Stimulated activated naive CD4-positive, alpha-beta T cell (primary cell): ENCODE results near the gene CHURC1.

Experiments used
- DNase-seq, 6 experiments: peaks; one replicate each; lab custom pipeline; 2025; lab: John Stamatoyannopoulos, UW

Gene CHURC1

DNA sequence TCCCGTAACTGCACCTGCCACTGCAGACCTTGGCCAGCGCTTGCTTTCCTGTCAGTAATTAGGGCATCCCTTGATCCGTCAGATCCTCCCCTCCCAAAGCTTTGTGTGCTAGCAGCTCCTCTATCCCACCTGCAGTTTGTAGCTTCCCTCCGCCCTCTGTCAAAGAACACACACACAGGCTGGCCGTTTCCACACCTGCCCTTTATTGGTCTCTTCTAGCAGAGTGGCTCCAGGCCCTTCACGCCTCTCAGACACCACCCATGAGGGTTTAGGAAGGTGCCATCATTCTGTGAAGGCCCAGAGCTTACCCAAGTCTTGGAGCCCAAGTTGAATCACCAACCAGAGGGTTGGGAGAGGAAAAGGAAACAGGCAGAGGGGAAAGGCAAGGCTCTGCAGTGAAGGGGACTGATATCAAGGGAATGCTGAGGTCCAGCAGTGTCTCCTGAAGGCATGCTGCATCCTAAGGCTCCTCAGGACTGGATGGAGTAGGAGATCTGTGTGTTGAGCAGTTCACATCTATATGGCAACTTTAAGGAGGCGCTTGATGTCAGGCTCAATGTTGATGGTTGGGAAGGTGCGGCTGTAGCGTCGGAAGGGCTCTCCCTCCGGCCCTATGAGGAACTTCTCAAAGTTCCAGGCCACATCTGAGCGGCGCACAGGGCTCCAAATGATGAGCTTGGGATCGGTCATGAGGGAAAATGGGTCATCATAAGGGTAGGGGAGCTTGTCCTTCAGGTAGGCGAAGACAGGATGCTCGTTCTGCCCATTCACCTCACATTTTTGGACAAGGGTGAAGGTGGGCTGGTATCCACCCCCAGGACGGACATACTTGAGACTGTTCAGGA, 24.9 kb downstream of the CHURC1 start:
- DNase-seq: no peak

DNA sequence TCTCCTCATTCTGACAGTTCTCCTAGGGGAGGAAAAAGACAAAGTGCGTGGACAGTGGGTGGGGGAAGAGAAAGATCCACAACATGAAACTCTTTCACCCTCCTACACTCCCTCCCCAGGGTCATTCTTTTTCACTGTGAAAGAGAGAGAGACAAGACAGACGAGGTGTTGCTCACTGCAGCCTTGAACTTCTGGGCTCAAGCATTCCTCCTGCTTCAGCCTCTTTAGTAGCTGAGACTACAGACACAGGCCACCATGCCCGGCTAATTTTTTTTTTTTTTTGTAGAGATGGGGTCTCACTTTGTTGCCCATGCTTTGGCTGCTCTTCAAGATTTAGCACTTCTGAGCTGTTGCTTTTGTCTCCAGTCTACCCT, 25.5 kb downstream of the CHURC1 start:
- no peak for DNase-seq

DNA sequence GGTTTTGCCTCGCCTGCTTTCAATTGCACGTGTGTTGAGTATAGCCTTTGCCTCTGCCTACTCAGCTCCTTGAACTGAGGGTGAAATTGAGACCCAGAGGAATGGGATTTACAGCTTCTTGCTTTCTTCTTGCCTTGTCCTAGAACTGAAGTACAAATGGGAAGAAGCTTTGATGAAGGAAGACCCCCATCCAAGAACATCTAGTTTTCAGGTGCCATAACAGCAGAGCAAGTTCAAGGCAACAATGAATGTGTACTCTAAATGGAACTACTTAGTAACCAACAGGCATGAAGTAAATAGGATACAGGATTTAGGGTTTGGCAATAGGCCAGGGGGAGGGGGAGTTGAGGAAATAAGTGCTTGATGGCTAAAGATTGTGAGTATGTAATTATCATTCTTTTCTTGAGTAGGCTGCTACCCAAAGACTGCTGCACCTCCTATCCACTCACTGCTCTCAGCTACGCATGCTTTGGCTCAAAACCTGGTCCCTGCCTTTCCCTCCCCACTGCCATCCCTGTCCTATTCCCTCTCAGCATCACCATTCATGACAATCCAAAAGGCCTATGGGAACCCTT, 26.2 kb downstream of the CHURC1 start:
- peak in 2 of 6 experiments; percentile 5 to 10 for DNase-seq

DNA sequence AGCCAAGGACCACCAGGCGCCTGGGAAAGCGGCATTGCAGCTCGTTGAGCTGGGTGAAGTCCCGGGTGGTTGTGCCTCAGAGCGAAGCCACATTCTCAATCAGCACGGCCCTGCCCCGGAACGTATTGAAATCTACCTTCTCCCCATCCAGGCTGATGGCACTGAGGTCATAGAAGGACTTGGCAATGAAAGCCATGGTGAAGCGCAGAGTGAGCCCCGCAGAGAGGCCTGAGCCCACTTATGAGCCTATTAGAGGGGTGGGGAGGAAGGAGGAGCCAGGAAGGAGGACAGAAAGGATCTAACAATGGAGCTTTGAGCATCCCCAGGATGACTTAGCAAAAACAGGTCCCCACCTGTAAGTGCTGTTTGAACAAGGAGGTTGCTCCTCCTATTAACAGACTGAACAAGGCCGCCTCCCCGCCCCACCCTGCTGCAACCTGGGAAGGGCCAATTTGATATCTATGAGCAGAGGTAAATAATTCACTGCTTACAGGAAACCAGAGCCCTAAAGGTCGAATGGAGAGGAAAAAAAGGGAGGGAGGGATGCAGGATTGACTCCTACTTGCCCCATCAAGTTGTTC, 28.4 kb downstream of the CHURC1 start, which contains the start of gene GPX2:
TSS of gene GPX2 (minus strand) at position 215 of the 581 bp plus-strand sequence. CDS start at position 196, 19 bp downstream.
- DNase-seq: no peak

DNA sequence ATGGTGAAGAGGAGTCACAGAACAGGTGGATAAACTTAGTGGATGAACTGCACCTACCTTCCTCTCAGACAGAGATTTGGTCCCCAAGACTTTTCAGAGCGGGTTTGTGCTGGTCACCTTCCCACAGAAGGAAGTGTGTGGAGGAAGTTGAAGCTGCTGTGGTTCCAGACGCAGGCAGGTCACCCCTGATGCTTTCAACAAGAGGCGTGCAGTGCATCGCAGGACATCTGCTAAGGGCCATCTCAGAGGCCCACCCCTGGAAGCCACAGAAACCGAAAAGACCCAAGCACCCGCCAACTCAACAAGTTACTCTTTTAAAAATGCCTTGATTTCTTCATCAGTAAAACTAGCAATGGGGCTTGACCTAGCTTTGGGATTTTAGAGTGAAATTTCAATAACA, 29.3 kb downstream of the CHURC1 start:
- no peak for DNase-seq

GRCh38 chr14:64944041-64944440, 29.8 kb downstream of the CHURC1 start:
- DNase-seq: no peak

DNA sequence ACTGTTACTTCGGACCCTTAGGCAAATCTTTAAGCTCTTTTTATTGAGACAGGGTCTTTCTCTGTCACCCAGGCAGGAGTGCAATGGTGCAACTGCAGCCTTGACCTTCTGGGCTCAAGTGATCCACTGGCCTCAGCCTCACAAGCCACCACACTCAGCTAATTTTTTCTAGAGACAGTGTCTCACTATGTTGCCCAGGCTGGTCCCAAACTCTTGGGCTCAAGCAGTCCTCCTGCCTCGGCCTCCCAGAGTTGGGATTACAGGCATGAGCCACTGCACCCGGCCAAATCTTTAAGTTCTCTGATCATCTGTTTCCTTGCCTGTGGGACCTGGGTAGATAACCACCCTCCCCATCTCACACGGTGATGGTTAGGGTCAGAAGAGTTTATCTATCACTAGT, 30.6 kb downstream of the CHURC1 start:
- DNase-seq: no peak

GRCh38 chr14:64945431-64946178, 31.4 kb downstream of the CHURC1 start:
- no peak for DNase-seq

- DNase-seq: no peak
Observed at GRCh38 chr14:64946310-64947045, 32.2 kb downstream of the CHURC1 start.

GRCh38 chr14:64947710-64948611, 33.7 kb downstream of the CHURC1 start:
- DNase-seq: no peak

DNA sequence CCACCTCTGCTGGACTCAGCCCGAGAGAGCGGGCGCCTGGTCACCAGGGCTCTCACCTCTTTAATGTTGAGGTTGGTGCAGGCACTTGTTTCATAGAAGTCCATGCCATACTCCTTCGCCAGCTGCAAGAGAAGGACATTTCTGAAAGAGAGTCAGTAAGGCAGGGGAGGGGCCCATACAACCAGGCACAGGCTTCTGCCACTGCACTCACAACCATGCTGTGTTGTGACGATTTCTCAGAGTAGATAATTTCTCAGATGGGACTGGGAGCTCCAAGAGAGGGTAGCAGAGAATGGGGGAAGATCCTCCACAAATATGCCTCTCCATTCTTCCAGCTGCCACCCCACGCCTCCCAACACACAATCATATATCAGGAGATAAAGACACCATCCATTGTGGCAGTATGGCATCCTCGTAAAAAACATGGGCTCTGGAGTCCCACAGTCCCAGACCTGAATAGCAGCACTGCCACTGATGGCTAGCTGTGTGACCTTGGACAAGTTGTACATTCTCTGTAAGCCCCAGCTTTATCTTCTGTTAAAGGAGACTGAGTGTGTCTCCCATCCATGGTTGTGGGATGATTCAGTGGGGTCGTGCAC, 34.5 kb downstream of the CHURC1 start:
- no peak for DNase-seq

DNA sequence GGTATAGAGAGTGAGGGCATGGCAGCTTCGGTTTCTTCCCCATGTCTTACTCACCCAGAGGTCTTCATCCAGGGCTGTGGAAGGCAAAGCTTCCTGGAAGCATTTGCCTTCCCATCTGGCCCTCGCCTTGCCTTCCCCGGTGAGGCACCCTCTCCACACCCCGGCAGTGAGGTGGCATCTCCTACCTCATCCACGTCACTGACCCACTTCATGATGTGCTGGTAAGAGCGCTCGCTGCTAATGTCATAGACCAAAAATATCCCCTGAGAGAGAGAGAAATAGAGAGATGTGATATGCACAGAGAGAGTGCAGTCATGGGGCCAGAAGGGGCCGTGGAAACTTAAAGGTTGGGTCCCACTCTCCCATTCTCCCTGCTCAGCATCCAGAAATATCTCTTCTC, 36.6 kb downstream of the CHURC1 start:
- DNase-seq: no peak

DNA sequence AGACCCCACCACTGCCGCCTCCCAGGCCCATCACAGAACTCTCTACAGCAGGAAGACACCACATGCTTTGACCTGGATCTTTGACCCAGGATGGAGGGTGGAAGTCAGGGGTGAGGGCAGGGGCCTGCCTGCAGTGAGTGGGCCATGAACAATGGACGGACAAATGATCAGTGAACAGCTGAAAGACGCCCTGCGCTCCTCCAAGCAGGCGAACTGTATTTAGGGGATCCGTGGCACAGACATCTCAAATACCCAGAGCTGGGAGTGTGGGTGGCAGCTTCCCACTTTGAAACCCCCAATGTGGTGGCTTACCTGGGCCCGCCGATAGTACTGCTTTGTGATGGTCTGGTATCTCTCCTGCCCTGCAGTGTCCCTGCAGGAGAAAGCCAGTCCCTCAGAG, 37.0 kb downstream of the CHURC1 start:
- DNase-seq: no peak

DNA sequence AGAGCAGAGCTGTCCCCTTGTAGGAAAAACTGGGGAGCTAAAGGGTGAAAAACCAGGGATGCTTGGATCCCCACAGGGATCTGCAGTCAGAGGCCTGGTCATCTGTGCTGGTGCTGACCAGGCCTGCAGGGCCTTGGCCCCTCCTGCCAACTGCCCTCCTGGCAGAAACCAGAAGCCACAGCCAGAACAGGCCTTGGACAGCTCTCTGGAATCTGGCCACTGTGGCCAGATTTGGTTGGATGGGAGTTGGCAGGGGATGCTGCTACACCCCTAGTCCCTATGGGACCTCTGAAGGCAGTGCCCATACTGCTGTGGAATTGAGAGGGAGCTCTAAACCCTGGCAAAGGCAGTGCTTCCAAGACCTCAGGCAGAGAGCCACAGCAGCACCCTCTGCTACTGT, 37.5 kb downstream of the CHURC1 start:
- DNase-seq: no peak

GRCh38 chr14:64952598-64953309, 38.5 kb downstream of the CHURC1 start:
- no peak for DNase-seq

GRCh38 chr14:64953310-64953654, 39.0 kb downstream of the CHURC1 start:
- no peak for DNase-seq

DNA sequence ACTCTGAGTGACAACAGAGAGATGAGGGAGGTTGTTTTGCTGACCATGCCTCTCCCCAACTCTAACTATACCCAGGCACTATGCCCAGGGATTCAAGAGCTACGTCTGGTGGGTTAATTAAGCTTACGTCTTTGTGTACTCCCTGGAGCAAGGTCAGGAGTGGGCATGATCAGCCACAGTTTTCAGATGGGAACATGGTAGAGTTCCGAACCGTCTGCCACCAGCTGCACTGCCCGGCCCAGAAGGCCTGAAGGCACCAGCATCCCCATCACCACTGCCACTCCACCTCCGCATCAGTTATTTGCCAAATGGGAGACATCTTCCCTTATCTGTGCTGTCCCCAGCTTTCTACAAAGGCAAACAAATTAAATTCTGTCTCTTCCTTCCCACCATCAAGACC, 39.4 kb downstream of the CHURC1 start:
- DNase-seq: no peak

GRCh38 chr14:64954491-64955240, 40.4 kb downstream of the CHURC1 start:
- DNase-seq: no peak

- DNase-seq: no peak
Observed at GRCh38 chr14:64955297-64955696, 41.0 kb downstream of the CHURC1 start.
